Keratinocyte (primary cell): ENCODE measurements around the gene SH3D21. TPM values are rescaled to one million over a fixed set of nuclear protein-coding genes. Genes with fewer than 3 reads are reported as not detected.

ENCODE experiments used
- DNase-seq: peaks from one replicate; pipeline ENCODE4 v3.0.0-alpha.2; 2011; ENCODE audit warnings: low read depth, missing footprints, low spot score
- FAIRE-seq: peaks from 2 replicates; lab custom pipeline; 2011; peaks lifted over from hg19 to GRCh38; lab: Jason Lieb, UNC
- H2AFZ ChIP-seq: 2 replicates; pipeline ENCODE4 v1.6.0; 2012; ENCODE audit warnings: low read length, control low read depth, inconsistent platforms; ENCODE audit not compliant: control insufficient read depth
- H3K27ac ChIP-seq: 2 replicates; pipeline ENCODE4 v1.5.1; 2011; ENCODE audit warnings: low read length; ENCODE audit not compliant: control insufficient read depth, insufficient read depth
- H3K27me3 ChIP-seq: 3 replicates; pipeline ENCODE4 v1.6.0; 2011; ENCODE audit warnings: low read length; ENCODE audit not compliant: control insufficient read depth, insufficient read depth; ENCODE audit errors: extremely low read depth
- H3K36me3 ChIP-seq, 2 experiments: 2 replicates in 1 of 2; 3 replicates in 1 of 2; pipeline ENCODE4 v1.5.1; 2011; ENCODE audit warnings: low read length in 2 of 2, mild to moderate bottlenecking in 1 of 2; ENCODE audit not compliant: control insufficient read depth in 2 of 2, insufficient read depth in 2 of 2; ENCODE audit errors: extremely low read depth in 1 of 2
- H3K4me1 ChIP-seq: 3 replicates; pipeline ENCODE4 v1.5.1; 2011; ENCODE audit warnings: low read length; ENCODE audit not compliant: control insufficient read depth, insufficient read depth; ENCODE audit errors: extremely low read depth
- H3K4me2 ChIP-seq: 3 replicates; pipeline ENCODE4 v1.6.0; 2011; ENCODE audit warnings: low read depth, low read length; ENCODE audit not compliant: control insufficient read depth, insufficient read depth; ENCODE audit errors: extremely low read depth
- H3K4me3 ChIP-seq, 3 experiments: fragments of 200-600 bp in 1 of 3; sonication (generic) in 1 of 3; 2 replicates in 2 of 3; 3 replicates in 1 of 3; pipeline ENCODE4 v1.5.1; 2011 to 2016; ENCODE audit warnings: low read length in 3 of 3, mild to moderate bottlenecking in 3 of 3, control low read depth in 2 of 3, inconsistent platforms in 1 of 3, low read depth in 1 of 3, mixed read lengths in 1 of 3, mixed run types in 1 of 3, moderate library complexity in 1 of 3; ENCODE audit not compliant: control insufficient read depth in 2 of 3, insufficient read depth in 2 of 3; ENCODE audit errors: extremely low read depth in 1 of 3
- H3K79me2 ChIP-seq: 2 replicates; pipeline ENCODE4 v1.6.0; 2012; ENCODE audit warnings: low read length; ENCODE audit not compliant: control insufficient read depth, insufficient read depth
- H3K9ac ChIP-seq: 3 replicates; pipeline ENCODE4 v1.6.0; 2011; ENCODE audit warnings: low read length; ENCODE audit not compliant: control insufficient read depth, insufficient read depth; ENCODE audit errors: extremely low read depth
- H3K9me1 ChIP-seq: 3 replicates; pipeline ENCODE4 v1.6.0; 2011; ENCODE audit warnings: low read length; ENCODE audit not compliant: control insufficient read depth, insufficient read depth; ENCODE audit errors: extremely low read depth
- H3K9me3 ChIP-seq: 2 replicates; pipeline ENCODE4 v1.5.1; 2012; ENCODE audit warnings: low read depth, low read length; ENCODE audit not compliant: control insufficient read depth
- H4K20me1 ChIP-seq: 3 replicates; pipeline ENCODE4 v1.6.0; 2011; ENCODE audit warnings: low read length; ENCODE audit not compliant: control insufficient read depth, insufficient read depth; ENCODE audit errors: extremely low read depth
- EZH2 ChIP-seq: IDR thresholded peaks from one replicate; pipeline ENCODE4 v1.6.1; 2012; ENCODE audit warnings: inconsistent platforms, mild to moderate bottlenecking, low read length, moderate library complexity
- dilution Hi-C: fragments of 300-500 bp; cut with MboI; formaldehyde crosslinking; loops from one replicate; pipeline ENCODE4 v1.7.0; 2020; ENCODE audit warnings: low sequenced_read_pairs; ENCODE audit not compliant: extremely low pct_ligation_motif_present
- polyA plus RNA-seq, 5 experiments: library from polyadenylated mRNA; depleted of rRNA in 3 of 5; stranded (reverse) in 3 of 5; stranded (forward) in 1 of 5; unstranded in 1 of 5; fragments of >200 nt; gene quantifications; 1 replicate in 1 of 5; 2 replicates in 3 of 5; 3 replicates in 1 of 5; pipeline versions ENCODE4 v1.2.1 to v1.2.3, GENCODE V29; 2011 to 2012; ENCODE audit warnings: missing spikeins in 2 of 5, low read depth in 1 of 5, low replicate concordance in 1 of 5
- TF ChIP-seq, protein P1 (sequence below), 3 experiments: IDR thresholded peaks in 1 of 3; conservative IDR thresholded peaks in 1 of 3; optimal IDR thresholded peaks in 1 of 3; 2 replicates in 2 of 3; 3 replicates in 1 of 3; pipeline versions ENCODE3 to v1.5.1; 2011; ENCODE audit warnings: low read length in 3 of 3, mild to moderate bottlenecking in 3 of 3, moderate library complexity in 2 of 3, control low read depth in 1 of 3, inconsistent platforms in 1 of 3; ENCODE audit not compliant: insufficient read depth in 2 of 3; ENCODE audit errors: extremely low read depth in 1 of 3

Gene SH3D21
- polyA plus RNA-seq, 1 donor (not counting 4 experiments of a cell fraction or from before 2014, with no cell fraction given), result 7.1 TPM

DNA sequence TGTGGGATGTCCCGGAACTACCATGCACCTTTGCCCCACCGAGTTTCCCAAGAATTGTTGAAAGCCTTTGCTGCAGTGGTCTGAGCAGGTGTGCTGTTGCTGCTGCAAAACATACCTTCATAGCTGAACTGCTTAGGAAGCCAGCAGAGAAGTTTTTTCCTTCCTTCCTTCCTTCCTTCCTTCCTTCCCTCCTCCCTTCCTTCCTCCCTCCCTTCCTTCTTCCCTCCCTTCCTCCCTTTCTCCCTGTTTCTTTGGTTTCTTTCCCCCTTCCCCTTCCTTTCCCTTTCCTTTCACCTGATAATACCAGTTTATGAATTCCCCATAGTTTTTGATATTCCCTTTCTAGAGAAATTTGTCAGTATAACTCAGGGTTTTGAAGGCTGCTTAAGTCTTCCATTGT is 10.8 kb upstream of the SH3D21 start:
- no peak overlapping the region for H3K27ac ChIP-seq
- H4K20me1 ChIP-seq, result no peaks in the 10 kb centered on the region
- no peaks in the 10 kb centered on the region for H3K27me3 ChIP-seq
- H3K4me1 ChIP-seq, result peaks cover 6% of the 10 kb centered on the region
- FAIRE-seq (no peak), DNase-seq (no peak)
- dilution Hi-C loops, result no loop called here
- no peak overlapping the region for H3K4me2 ChIP-seq
- no peaks in the 10 kb centered on the region for H3K9me3 ChIP-seq
- no peak overlapping the region for H3K9ac ChIP-seq
- H3K9me1 ChIP-seq, result no peaks in the 10 kb centered on the region
- no peak for TF ChIP-seq EZH2
- TF ChIP-seq, protein P1, sequence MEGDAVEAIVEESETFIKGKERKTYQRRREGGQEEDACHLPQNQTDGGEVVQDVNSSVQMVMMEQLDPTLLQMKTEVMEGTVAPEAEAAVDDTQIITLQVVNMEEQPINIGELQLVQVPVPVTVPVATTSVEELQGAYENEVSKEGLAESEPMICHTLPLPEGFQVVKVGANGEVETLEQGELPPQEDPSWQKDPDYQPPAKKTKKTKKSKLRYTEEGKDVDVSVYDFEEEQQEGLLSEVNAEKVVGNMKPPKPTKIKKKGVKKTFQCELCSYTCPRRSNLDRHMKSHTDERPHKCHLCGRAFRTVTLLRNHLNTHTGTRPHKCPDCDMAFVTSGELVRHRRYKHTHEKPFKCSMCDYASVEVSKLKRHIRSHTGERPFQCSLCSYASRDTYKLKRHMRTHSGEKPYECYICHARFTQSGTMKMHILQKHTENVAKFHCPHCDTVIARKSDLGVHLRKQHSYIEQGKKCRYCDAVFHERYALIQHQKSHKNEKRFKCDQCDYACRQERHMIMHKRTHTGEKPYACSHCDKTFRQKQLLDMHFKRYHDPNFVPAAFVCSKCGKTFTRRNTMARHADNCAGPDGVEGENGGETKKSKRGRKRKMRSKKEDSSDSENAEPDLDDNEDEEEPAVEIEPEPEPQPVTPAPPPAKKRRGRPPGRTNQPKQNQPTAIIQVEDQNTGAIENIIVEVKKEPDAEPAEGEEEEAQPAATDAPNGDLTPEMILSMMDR (optimal IDR thresholded peaks at IDR 0.05 in 1 of 3, IDR thresholded peaks at IDR 0.05 in 1 of 3, conservative IDR thresholded peaks at IDR 0.05 in 1 of 3; ENCODE audit: extremely low read depth in 1 of 3, insufficient read depth in 2 of 3, low read length in 3 of 3), result no peak
- H3K36me3 ChIP-seq, result peaks cover 22 to 31% of the 10 kb centered on the region in 2 experiments
- H3K4me3 ChIP-seq, result no peak overlapping the region
- no peak overlapping the region for H2AFZ ChIP-seq
- H3K79me2 ChIP-seq, result peaks cover 7% of the 10 kb centered on the region

GRCh38 chr1:36297062-36297461 is 9.1 kb upstream of the SH3D21 start:
- H3K36me3 ChIP-seq, result peaks cover 25 to 35% of the 10 kb centered on the region in 2 experiments
- no peak for FAIRE-seq

More at GRCh38 chr1:36297062-36297461, 9.1 kb upstream of the SH3D21 start:
- no peak for DNase-seq
- dilution Hi-C loops, result no loop called here
- no peaks in the 10 kb centered on the region for H4K20me1 ChIP-seq
- H3K79me2 ChIP-seq, result peaks cover 2% of the 10 kb centered on the region
- peak overlapping the region; percentile 20 for H3K27ac ChIP-seq
- no peak overlapping the region for H3K4me3 ChIP-seq
- H3K9ac ChIP-seq, result no peak overlapping the region
- peaks cover 15% of the 10 kb centered on the region for H3K4me1 ChIP-seq
- H3K27me3 ChIP-seq, result no peaks in the 10 kb centered on the region
- H3K9me1 ChIP-seq, result no peaks in the 10 kb centered on the region
- no peak overlapping the region for H3K4me2 ChIP-seq
- no peaks in the 10 kb centered on the region for H3K9me3 ChIP-seq
- no peak overlapping the region for H2AFZ ChIP-seq
- TF ChIP-seq, protein P1 (optimal IDR thresholded peaks at IDR 0.05 in 1 of 3, IDR thresholded peaks at IDR 0.05 in 1 of 3, conservative IDR thresholded peaks at IDR 0.05 in 1 of 3; ENCODE audit: extremely low read depth in 1 of 3, insufficient read depth in 2 of 3, low read length in 3 of 3), result no peak
- TF ChIP-seq EZH2, result no peak
